ENCODE results near the gene PCNA. TPM values are rescaled to one million over a fixed set of nuclear protein-coding genes. Genes with fewer than 3 reads are reported as not detected.

PCNA gene
- total and polyA plus RNA-seq, 2 of the 4 experiments (the other 2 are of a cell fraction) = 155 to 213 TPM

GRCh38 chr20:5146099-5146668 is 26.4 kb upstream of the PCNA start:
- H3K18ac ChIP-seq (ENCODE audit: low read depth, low read length) = no peak overlapping the region
- no peak overlapping the region for H2AK9ac ChIP-seq (replicated peaks; ENCODE audit: low read depth, low read length, poor library complexity)
- intact Hi-C loops (cut with micrococcal nuclease) = no loop called here
- H3K14ac ChIP-seq (replicated peaks; ENCODE audit: low read depth, low read length) = 0 out of 2 replicates have a peak overlapping the region, but pooled peaks have one; percentile 37
- DNase-seq = no peak
- no peak for ATAC-seq (ENCODE audit: low read depth)
- TF ChIP-seq RFX5 (IDR thresholded peaks at IDR 0.05; ENCODE audit: low read depth, low read length) (no peak), CHD1 (IDR thresholded peaks at IDR 0.05; ENCODE audit: low read depth, low read length) (no peak), FOS (IDR thresholded peaks at IDR 0.05; ENCODE audit: low read depth, low read length) (no peak), ELK1 (IDR thresholded peaks at IDR 0.05; ENCODE audit: borderline replicate concordance, low read depth, low read length) (no peak), CEBPB (IDR thresholded peaks at IDR 0.05; ENCODE audit: low read depth, low read length) (peak; percentile 25; the same call in 1 of the 2 replicates), BHLHE40 (IDR thresholded peaks at IDR 0.05; ENCODE audit: low read depth, low read length) (no peak), MAZ (IDR thresholded peaks at IDR 0.05; ENCODE audit: borderline replicate concordance, low read depth, low read length) (no peak)
- in situ Hi-C loops (cut with MboI; ENCODE audit: low sequenced_read_pairs) = no loop called here
- peak overlapping the region; percentile 75; the same call in 1 of the 2 replicates for H2AK5ac ChIP-seq (ENCODE audit: low read depth, low read length)
- H2BK120ac ChIP-seq (ENCODE audit: low read depth, low read length) = no peak overlapping the region
- dilution Hi-C loops (cut with HindIII; ENCODE audit: low sequenced_read_pairs, unreplicated experiment) = no loop called here
- H3K4me2 ChIP-seq (ENCODE audit: low read depth, low read length) = no peak overlapping the region
- POLR2A ChIA-PET (ENCODE audit: unreplicated experiment) = no interaction called here
- H4K5ac ChIP-seq (ENCODE audit: low read depth, low read length) = no peak overlapping the region
- no peak overlapping the region for H2BK15ac ChIP-seq (ENCODE audit: low read depth, low read length)
- no peak overlapping the region for H3K4me3 ChIP-seq (ENCODE audit: insufficient read depth, low read depth, low read length)
- peaks cover 37% of the 10 kb centered on the region for H4K20me1 ChIP-seq (ENCODE audit: insufficient read depth, low read length)
- H3K36me3 ChIP-seq (ENCODE audit: control insufficient read depth, insufficient read depth, low read length) = no peaks in the 10 kb centered on the region; the same call in 1 of the 2 replicates
- H2BK20ac ChIP-seq (ENCODE audit: low read depth, low read length) = no peak overlapping the region
- H3K4me1 ChIP-seq (ENCODE audit: control insufficient read depth, insufficient read depth, low read length) = peaks cover 10% of the 10 kb centered on the region
- WGBS, 2 experiments (ENCODE audit: extremely low coverage in 2 of 2, insufficient read length in 1 of 2) = no CpG with 5 or more reads among the region's 6 CpGs
- H3K9me1 ChIP-seq (ENCODE audit: insufficient read depth, low read length) = peaks cover 41% of the 10 kb centered on the region
- BruUV-seq (replicated peaks) = no TSS peak
- CTCF ChIA-PET = no interaction called here
- no peaks in the 10 kb centered on the region for H3K9me3 ChIP-seq (ENCODE audit: control insufficient read depth, insufficient read depth, low read length)
- H2BK5ac ChIP-seq (ENCODE audit: low read depth, low read length, poor library complexity, severe bottlenecking) = no peak overlapping the region
- no peak overlapping the region for H2AFZ ChIP-seq (replicated peaks; ENCODE audit: low read length, poor library complexity)
- no peak overlapping the region for H3K27ac ChIP-seq (ENCODE audit: insufficient read depth, low read length)
- H3K27me3 ChIP-seq (ENCODE audit: control insufficient read depth, insufficient read depth, low read length) = no peaks in the 10 kb centered on the region
- no peak overlapping the region for H3K9ac ChIP-seq (ENCODE audit: low read depth, low read length)
- H4K91ac ChIP-seq (ENCODE audit: insufficient read depth, low read depth, low read length) = no peak overlapping the region; the same call in 1 of the 2 replicates
- peak overlapping the region; percentile 20; the same call in 1 of the 2 replicates for H3K4ac ChIP-seq (ENCODE audit: low read depth, low read length)
- no peak overlapping the region for H4K8ac ChIP-seq (ENCODE audit: low read depth in 2 of 2, low read length in 2 of 2)
- no peak overlapping the region for H3K56ac ChIP-seq (ENCODE audit: extremely low read depth, insufficient read depth, low read length)
- H3K79me1 ChIP-seq (ENCODE audit: low read depth in 1 of 2, low read length in 2 of 2) = peaks cover 35 to 91% of the 10 kb centered on the region in 2 experiments
- H3K23ac ChIP-seq (ENCODE audit: low read depth, low read length) = peak overlapping the region; percentile 8; the same call in 1 of the 2 replicates
